Neural cell (in vitro differentiated cells): ENCODE data around the gene KDM3B. TPM values are rescaled to one million over a fixed set of nuclear protein-coding genes. Genes with fewer than 3 reads are reported as not detected.

Experiments
- H2AFZ ChIP-seq: fragments of 200-600, 300-800 bp; sonication (generic), shearing (Covaris generic); 2 replicates; pipeline ENCODE4 v1.6.0; 2014; ENCODE audit warnings: low read depth, mild to moderate bottlenecking, antibody characterized with exemption, low read length, moderate library complexity
- H3F3A ChIP-seq: fragments of 200-600 bp; shearing (Covaris generic); 2 replicates; pipeline ENCODE4 v1.6.1; 2016; ENCODE audit warnings: mild to moderate bottlenecking, moderate library complexity, mixed read lengths, antibody characterized with exemption, low read length; ENCODE audit not compliant: insufficient read depth, poor library complexity, severe bottlenecking
- H3K27ac ChIP-seq: fragments of 200-600, 300-800 bp; sonication (generic), shearing (Covaris generic); 2 replicates; pipeline ENCODE4 v1.5.1; 2014; ENCODE audit warnings: mild to moderate bottlenecking, low read length, moderate library complexity
- H3K27me3 ChIP-seq: fragments of 300-800, 200-600 bp; sonication (generic), shearing (Covaris generic); 2 replicates; pipeline ENCODE4 v1.6.0; 2014; ENCODE audit warnings: mild to moderate bottlenecking, low read depth, low read length, moderate library complexity; ENCODE audit not compliant: insufficient read depth
- H3K36me3 ChIP-seq: fragments of 300-800, 200-600 bp; sonication (generic), shearing (Covaris generic); 2 replicates; pipeline ENCODE4 v1.5.1; 2014; ENCODE audit warnings: mild to moderate bottlenecking, antibody characterized with exemption, low read length, moderate library complexity; ENCODE audit not compliant: insufficient read depth
- H3K4me2 ChIP-seq: fragments of 300-800, 200-600 bp; sonication (generic), shearing (Covaris generic); 2 replicates; pipeline ENCODE4 v1.6.0; 2014; ENCODE audit warnings: mild to moderate bottlenecking, low read length
- H3K4me3 ChIP-seq: fragments of 300-800, 200-600 bp; sonication (generic), shearing (Covaris generic); 2 replicates; pipeline ENCODE4 v1.5.1; 2014; ENCODE audit warnings: mild to moderate bottlenecking, low read length, moderate library complexity
- H3K79me2 ChIP-seq: fragments of 200-600 bp; shearing (Covaris generic); replicated peaks from 2 replicates; pipeline ENCODE4 v1.6.0; 2014; ENCODE audit warnings: mild to moderate bottlenecking, low read length, moderate library complexity; ENCODE audit not compliant: insufficient read depth
- H3K9ac ChIP-seq: fragments of 300-800, 200-600 bp; sonication (generic), shearing (Covaris generic); 2 replicates; pipeline ENCODE4 v1.6.1; 2016; ENCODE audit warnings: mild to moderate bottlenecking, low read length, mixed read lengths
- H3K9me2 ChIP-seq: fragments of 200-600 bp; shearing (Covaris generic); 2 replicates; pipeline ENCODE4 v1.6.1; 2016; ENCODE audit warnings: mild to moderate bottlenecking, low read length, mixed read lengths; ENCODE audit not compliant: insufficient read depth
- H3K9me3 ChIP-seq: fragments of 200-600, 300-800 bp; sonication (generic), shearing (Covaris generic); 2 replicates; pipeline ENCODE4 v1.6.1; 2016; ENCODE audit warnings: mild to moderate bottlenecking, mixed run types, low read length, moderate library complexity, mixed read lengths
- H4K20me1 ChIP-seq: fragments of 200-600 bp; shearing (Covaris generic); 2 replicates; pipeline ENCODE4 v1.6.1; 2016; ENCODE audit warnings: mild to moderate bottlenecking, mixed run types; ENCODE audit not compliant: insufficient read depth
- CTCF ChIP-seq: fragments of 450-650 bp; IDR thresholded peaks from 2 replicates; pipeline ENCODE4 v1.5.1; 2014; ENCODE audit warnings: antibody characterized with exemption, mild to moderate bottlenecking, moderate library complexity; ENCODE audit not compliant: poor library complexity, severe bottlenecking
- EP300 ChIP-seq: fragments of 450-650 bp; conservative IDR thresholded peaks from 2 replicates; pipeline ENCODE4 v1.6.1; 2014; ENCODE audit warnings: antibody characterized with exemption, mild to moderate bottlenecking, moderate library complexity; ENCODE audit not compliant: poor library complexity, severe bottlenecking
- EZH2 ChIP-seq: fragments of 200-600, 300-800 bp; shearing (Covaris generic), sonication (generic); IDR thresholded peaks from 2 replicates; pipeline ENCODE4 v1.6.1; 2014; ENCODE audit warnings: antibody characterized with exemption, low read length, borderline replicate concordance, mild to moderate bottlenecking; ENCODE audit not compliant: insufficient read depth, poor library complexity, severe bottlenecking
- MXI1 ChIP-seq: fragments of 450-650 bp; conservative IDR thresholded peaks from 2 replicates; pipeline ENCODE4 v1.6.1; 2014; ENCODE audit warnings: antibody characterized with exemption, mild to moderate bottlenecking; ENCODE audit not compliant: poor library complexity, severe bottlenecking
- POLR2AphosphoS5 ChIP-seq: IDR thresholded peaks from 2 replicates; pipeline ENCODE4 v1.6.1; 2012
- RAD21 ChIP-seq: fragments of 450-650 bp; conservative IDR thresholded peaks from 2 replicates; pipeline ENCODE4 v1.6.1; 2014; ENCODE audit warnings: antibody characterized with exemption, mild to moderate bottlenecking, moderate library complexity
- REST ChIP-seq: IDR thresholded peaks from 2 replicates; pipeline ENCODE4 v1.6.1; 2012; ENCODE audit warnings: borderline replicate concordance
- SMC3 ChIP-seq: fragments of 450-650 bp; conservative IDR thresholded peaks from 2 replicates; pipeline ENCODE4 v1.6.1; 2014; ENCODE audit warnings: antibody characterized with exemption, mild to moderate bottlenecking, moderate library complexity; ENCODE audit not compliant: poor library complexity
- TAF1 ChIP-seq: IDR thresholded peaks from 2 replicates; pipeline ENCODE4 v1.6.1; 2012; ENCODE audit warnings: low read depth
- polyA plus RNA-seq: library from polyadenylated mRNA; depleted of rRNA; stranded (reverse); fragments of >200 nt; gene quantifications from 2 replicates; pipeline ENCODE4 v1.2.3, GENCODE V29; 2014

KDM3B gene
- polyA plus RNA-seq, 1 donor from 2014 or later = 58.7 TPM

GRCh38 chr5:138330813-138331448 lies 21.6 kb upstream of the KDM3B start:
- peak overlapping the region; percentile 19 for H2AFZ ChIP-seq
- no peaks in the 10 kb centered on the region for H4K20me1 ChIP-seq
- peak overlapping the region; percentile 47 for H3K4me2 ChIP-seq
- no peaks in the 10 kb centered on the region for H3F3A ChIP-seq
- TF ChIP-seq REST (no peak), EZH2 (no peak), RAD21 (no peak), CTCF (no peak), TAF1 (no peak), POLR2AphosphoS5 (no peak), EP300 (no peak), SMC3 (no peak), MXI1 (no peak)
- H3K9ac ChIP-seq = no peak overlapping the region
- H3K9me2 ChIP-seq = no peaks in the 10 kb centered on the region
- H3K36me3 ChIP-seq = no peaks in the 10 kb centered on the region
- no peaks in the 10 kb centered on the region for H3K27me3 ChIP-seq
- no peaks in the 10 kb centered on the region for H3K79me2 ChIP-seq
- H3K27ac ChIP-seq = no peak overlapping the region
- H3K9me3 ChIP-seq = no peaks in the 10 kb centered on the region
- H3K4me3 ChIP-seq = peak overlapping the region; percentile 70

GRCh38 chr5:138331449-138332368 lies 20.8 kb upstream of the KDM3B start, which contains the start of gene CDC25C:
Gene CDC25C (minus strand): TSS chr5:138331804. CDS start chr5:138331180, 624 bp downstream.
- no peaks in the 10 kb centered on the region for H3K27me3 ChIP-seq
- H2AFZ ChIP-seq = peak within 1 kb of the TSS; percentile 44
- no peaks in the 10 kb centered on the region for H3K9me3 ChIP-seq
- H3K27ac ChIP-seq = no peak within 1 kb of the TSS
- no peaks in the 10 kb centered on the region for H3K36me3 ChIP-seq
- no peak within 1 kb of the TSS for H3K9ac ChIP-seq
- no peaks in the 10 kb centered on the region for H4K20me1 ChIP-seq
- no peaks in the 10 kb centered on the region for H3K79me2 ChIP-seq
- no peaks in the 10 kb centered on the region for H3K9me2 ChIP-seq
- H3K4me3 ChIP-seq = peak within 1 kb of the TSS; percentile 70
- no peaks in the 10 kb centered on the region for H3F3A ChIP-seq
- H3K4me2 ChIP-seq = peak within 1 kb of the TSS; percentile 82
- TF ChIP-seq MXI1 = peak; percentile 97
- TF ChIP-seq RAD21 = peak; percentile 14
- TF ChIP-seq TAF1 = no peak
- no peak for TF ChIP-seq POLR2AphosphoS5
- no peak for TF ChIP-seq REST
- no peak for TF ChIP-seq SMC3
